Measurements from ENCODE around the gene PPM1A. TPM values are rescaled to one million over a fixed set of nuclear protein-coding genes. Genes with fewer than 3 reads are reported as not detected.

The PPM1A gene
- total and polyA plus RNA-seq, 2 of the 8 experiments (the other 6 are each of a cell fraction or from before 2014, with no cell fraction given): 14.0 to 51.2 TPM

- no peak for TF ChIP-seq CHD7 (IDR thresholded peaks at IDR 0.05; ENCODE audit: insufficient replicate concordance, low read length)
- TF ChIP-seq CTBP2 (IDR thresholded peaks at IDR 0.05; ENCODE audit: borderline replicate concordance, insufficient read depth, insufficient read length, low read length): no peak
- no peak for TF ChIP-seq BCL11A (IDR thresholded peaks at IDR 0.05; ENCODE audit: low read depth in 2 of 2, low read length in 2 of 2)
- TF ChIP-seq GTF2F1 (IDR thresholded peaks at IDR 0.05; ENCODE audit: borderline replicate concordance, low read depth, low read length): no peak
- TF ChIP-seq ATF2 (IDR thresholded peaks at IDR 0.05; ENCODE audit: low read length): no peak
- TF ChIP-seq CHD1 (IDR thresholded peaks at IDR 0.05; ENCODE audit: low read depth, low read length): no peak
- TF ChIP-seq HDAC2 (IDR thresholded peaks at IDR 0.05; ENCODE audit: borderline replicate concordance in 1 of 2, low read depth in 2 of 2, low read length in 2 of 2): no peak
These were observed 95.7 kb downstream of the PPM1A start (continued) for GRCh38 chr14:60344751-60345150.

Data from H1 (cell line).